Measurements from ENCODE around the gene WWOX. TPM values are rescaled to one million over a fixed set of nuclear protein-coding genes. Genes with fewer than 3 reads are reported as not detected.

WWOX gene
- total RNA-seq, 1 experiment from 2014 or later, result 15.6 TPM

GRCh38 chr16:78956859-78957258, 857.4 kb downstream of the WWOX start:
- no peak overlapping the region for H3K4me2 ChIP-seq (ENCODE audit: insufficient read depth, insufficient read length, low read length)
- H2BK120ac ChIP-seq (ENCODE audit: low read depth, low read length, poor library complexity, severe bottlenecking), result no peak overlapping the region
- Mint-ChIP-seq H3K4me3 (no peak overlapping the region), H3K36me3 (ENCODE audit: insufficient read depth in 1 of 3, low read depth in 3 of 3) (no peaks in the 10 kb centered on the region; a peak in 1 of 7 replicates), H3K27me3 (ENCODE audit: low read depth) (peaks cover 3% of the 10 kb centered on the region; the same call in 1 of the 2 replicates), H3K4me1 (peaks cover 5 to 11% of the 10 kb centered on the region in 2 experiments), H3K9me3 (no peaks in the 10 kb centered on the region), H3K27ac (no peak overlapping the region)
- no peak overlapping the region for H2AK5ac ChIP-seq (ENCODE audit: insufficient read length, low read length)
- H3K18ac ChIP-seq (ENCODE audit: insufficient read length, low read depth, low read length), result no peak overlapping the region
- H3K79me2 ChIP-seq (ENCODE audit: insufficient read depth, low read length), result no peaks in the 10 kb centered on the region; the same call in 1 of the 2 replicates
- H3K27ac ChIP-seq (ENCODE audit: insufficient read length, low read depth, low read length), result no peak overlapping the region
- H3K23ac ChIP-seq (ENCODE audit: insufficient read length, low read depth, low read length), result no peak overlapping the region
- TF ChIP-seq, protein P1, sequence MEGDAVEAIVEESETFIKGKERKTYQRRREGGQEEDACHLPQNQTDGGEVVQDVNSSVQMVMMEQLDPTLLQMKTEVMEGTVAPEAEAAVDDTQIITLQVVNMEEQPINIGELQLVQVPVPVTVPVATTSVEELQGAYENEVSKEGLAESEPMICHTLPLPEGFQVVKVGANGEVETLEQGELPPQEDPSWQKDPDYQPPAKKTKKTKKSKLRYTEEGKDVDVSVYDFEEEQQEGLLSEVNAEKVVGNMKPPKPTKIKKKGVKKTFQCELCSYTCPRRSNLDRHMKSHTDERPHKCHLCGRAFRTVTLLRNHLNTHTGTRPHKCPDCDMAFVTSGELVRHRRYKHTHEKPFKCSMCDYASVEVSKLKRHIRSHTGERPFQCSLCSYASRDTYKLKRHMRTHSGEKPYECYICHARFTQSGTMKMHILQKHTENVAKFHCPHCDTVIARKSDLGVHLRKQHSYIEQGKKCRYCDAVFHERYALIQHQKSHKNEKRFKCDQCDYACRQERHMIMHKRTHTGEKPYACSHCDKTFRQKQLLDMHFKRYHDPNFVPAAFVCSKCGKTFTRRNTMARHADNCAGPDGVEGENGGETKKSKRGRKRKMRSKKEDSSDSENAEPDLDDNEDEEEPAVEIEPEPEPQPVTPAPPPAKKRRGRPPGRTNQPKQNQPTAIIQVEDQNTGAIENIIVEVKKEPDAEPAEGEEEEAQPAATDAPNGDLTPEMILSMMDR (conservative IDR thresholded peaks at IDR 0.05), result no peak
- H4K91ac ChIP-seq (ENCODE audit: insufficient read length, low read depth, low read length), result no peak overlapping the region
- H4K5ac ChIP-seq (ENCODE audit: insufficient read length, low read depth, low read length), result no peak overlapping the region
- H2AFZ ChIP-seq (ENCODE audit: low read length), result no peak overlapping the region
- no peak for DNase-seq
- no peaks in the 10 kb centered on the region for H3K4me1 ChIP-seq (ENCODE audit: insufficient read depth, low read length)
- no CpG with 5 or more reads among the region's 8 CpGs for WGBS (ENCODE audit: extremely low coverage, insufficient read length, low lambda C conversion rate)
- no peaks in the 10 kb centered on the region for H3K27me3 ChIP-seq (ENCODE audit: insufficient read depth, low read length)
- H2BK20ac ChIP-seq (ENCODE audit: low read depth, low read length, poor library complexity, severe bottlenecking), result no peak overlapping the region
- no peaks in the 10 kb centered on the region for H3K23me2 ChIP-seq (ENCODE audit: insufficient read length, low read depth, low read length, poor library complexity, severe bottlenecking)
- H4K20me1 ChIP-seq (ENCODE audit: control insufficient read depth, insufficient read depth, insufficient read length), result no peaks in the 10 kb centered on the region
- no peak overlapping the region for H3K9ac ChIP-seq (ENCODE audit: extremely low read depth, insufficient read length, low read length)
- H2BK15ac ChIP-seq (ENCODE audit: low read depth, low read length), result no peak overlapping the region
- no peak overlapping the region for H4K8ac ChIP-seq (replicated peaks; ENCODE audit: insufficient read length, low read depth, low read length)
- no peaks in the 10 kb centered on the region for H3K79me1 ChIP-seq (ENCODE audit: insufficient read depth, low read depth, low read length, poor library complexity, severe bottlenecking)
- no peak overlapping the region for H2BK12ac ChIP-seq (ENCODE audit: insufficient read length, low read depth, low read length)
- H2BK5ac ChIP-seq (ENCODE audit: insufficient read length, low read length), result no peak overlapping the region
- H3K14ac ChIP-seq (ENCODE audit: insufficient read depth, low read length), result no peak overlapping the region
- H3T11ph ChIP-seq (ENCODE audit: low read length), result no peak overlapping the region
- H3K56ac ChIP-seq (ENCODE audit: insufficient read length, low read depth, low read length), result no peak overlapping the region
- H3K9me3 ChIP-seq (ENCODE audit: control insufficient read depth, low read depth, low read length), result no peaks in the 10 kb centered on the region
- no peak overlapping the region for H3K4ac ChIP-seq (ENCODE audit: low read depth, low read length)
